ENCODE measurements around the gene UBAC2.
A peak's percentile ranks its signal among the peaks of the same experiment; 100 is the strongest.

UBAC2 gene

DNA sequence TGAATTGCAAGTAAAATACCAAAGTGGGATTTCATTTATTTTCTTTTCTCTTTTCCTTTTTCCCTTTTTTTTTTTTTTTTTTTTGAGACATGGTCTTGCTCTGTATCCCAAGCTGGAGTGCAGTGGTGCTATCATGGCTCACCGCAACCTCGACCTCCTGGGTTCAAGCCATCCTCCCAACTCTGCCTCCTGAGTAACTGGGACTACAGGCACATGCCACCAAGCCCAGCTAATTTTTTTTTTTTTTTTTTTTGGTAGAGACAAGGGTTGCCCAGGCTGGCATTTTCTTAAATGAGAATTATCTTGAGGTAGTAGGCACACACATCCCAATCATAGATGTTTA lies 175.1 kb downstream of the UBAC2 start:
- TF ChIP-seq, protein P1, sequence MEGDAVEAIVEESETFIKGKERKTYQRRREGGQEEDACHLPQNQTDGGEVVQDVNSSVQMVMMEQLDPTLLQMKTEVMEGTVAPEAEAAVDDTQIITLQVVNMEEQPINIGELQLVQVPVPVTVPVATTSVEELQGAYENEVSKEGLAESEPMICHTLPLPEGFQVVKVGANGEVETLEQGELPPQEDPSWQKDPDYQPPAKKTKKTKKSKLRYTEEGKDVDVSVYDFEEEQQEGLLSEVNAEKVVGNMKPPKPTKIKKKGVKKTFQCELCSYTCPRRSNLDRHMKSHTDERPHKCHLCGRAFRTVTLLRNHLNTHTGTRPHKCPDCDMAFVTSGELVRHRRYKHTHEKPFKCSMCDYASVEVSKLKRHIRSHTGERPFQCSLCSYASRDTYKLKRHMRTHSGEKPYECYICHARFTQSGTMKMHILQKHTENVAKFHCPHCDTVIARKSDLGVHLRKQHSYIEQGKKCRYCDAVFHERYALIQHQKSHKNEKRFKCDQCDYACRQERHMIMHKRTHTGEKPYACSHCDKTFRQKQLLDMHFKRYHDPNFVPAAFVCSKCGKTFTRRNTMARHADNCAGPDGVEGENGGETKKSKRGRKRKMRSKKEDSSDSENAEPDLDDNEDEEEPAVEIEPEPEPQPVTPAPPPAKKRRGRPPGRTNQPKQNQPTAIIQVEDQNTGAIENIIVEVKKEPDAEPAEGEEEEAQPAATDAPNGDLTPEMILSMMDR (IDR thresholded peaks at IDR 0.05) = no peak
- Histone ChIP-seq H3K4me3 (no peak overlapping the region), H3K27ac (no peak overlapping the region)
- no peak for DNase-seq (ENCODE audit: low spot score)

DNA sequence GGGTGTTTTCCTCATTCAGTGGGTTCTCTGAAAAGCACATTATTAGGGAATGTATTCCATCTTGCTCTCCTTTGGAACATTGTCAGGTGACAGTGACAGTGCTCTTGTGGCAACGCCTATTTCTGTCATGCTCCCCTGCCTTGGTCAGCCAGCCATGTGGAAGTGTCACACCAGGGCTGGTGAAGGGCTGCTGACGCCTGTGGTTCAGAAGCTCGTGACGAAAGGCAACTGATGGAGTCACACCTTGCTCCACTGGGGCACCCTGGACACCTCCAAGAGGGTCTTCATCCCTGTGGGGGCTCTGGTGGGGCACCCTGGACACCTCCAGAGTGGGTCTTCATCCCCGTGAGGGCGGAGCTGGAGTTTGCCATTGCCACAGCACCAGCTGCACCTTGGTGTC lies 175.5 kb downstream of the UBAC2 start:
- peak; percentile 70 for DNase-seq (ENCODE audit: low spot score)
- TF ChIP-seq, protein P1 (IDR thresholded peaks at IDR 0.05) = no peak
- peak overlapping the region in 1 of 2 donors; percentile 25 for H3K27ac ChIP-seq
- H3K4me3 ChIP-seq = no peak overlapping the region

DNA sequence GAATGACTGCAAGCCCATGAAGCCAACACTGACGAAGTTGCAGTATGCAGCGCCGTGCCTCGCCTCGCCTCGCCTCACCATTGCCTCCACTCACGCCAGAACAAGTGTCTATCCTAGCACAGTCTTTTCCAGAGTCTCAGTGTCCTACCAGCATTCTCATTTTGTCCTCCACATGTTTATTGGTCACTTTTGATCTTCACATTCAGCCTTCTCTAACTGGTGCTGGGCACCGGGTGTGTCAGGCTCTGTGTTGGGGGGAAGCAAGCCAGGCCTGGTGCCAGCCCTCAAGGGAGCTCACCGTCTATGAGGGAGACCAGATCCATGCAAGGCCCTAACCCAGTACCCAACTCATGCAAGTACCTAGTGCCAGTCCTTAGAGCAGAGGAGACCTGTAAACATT lies 176.3 kb downstream of the UBAC2 start:
- TF ChIP-seq, protein P1 (IDR thresholded peaks at IDR 0.05) = no peak
- H3K4me3 ChIP-seq = no peak overlapping the region
- H3K27ac ChIP-seq = no peak overlapping the region
- no peak for DNase-seq (ENCODE audit: low spot score)

DNA sequence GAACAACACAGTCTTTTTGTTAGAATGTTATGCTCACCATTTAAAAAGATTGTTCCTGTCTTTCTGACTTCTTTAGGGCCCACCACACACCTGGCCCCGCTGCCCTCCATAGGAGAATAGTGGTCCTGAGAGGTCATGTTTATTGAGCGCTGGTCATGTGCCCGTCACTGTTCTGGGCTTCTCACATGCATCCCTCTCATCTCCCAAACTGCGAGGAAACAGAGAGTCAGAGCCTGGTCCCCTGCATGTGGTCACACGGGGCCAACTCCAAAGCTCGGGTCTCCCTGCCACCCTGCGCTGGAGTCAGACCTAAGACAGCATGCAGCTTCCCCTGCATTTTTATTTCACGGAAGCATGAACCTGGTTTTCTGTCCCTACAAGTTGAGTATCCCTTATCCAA lies 177.0 kb downstream of the UBAC2 start:
- no peak overlapping the region for H3K4me3 ChIP-seq
- no peak overlapping the region for H3K27ac ChIP-seq
- TF ChIP-seq, protein P1 (IDR thresholded peaks at IDR 0.05) = no peak
- DNase-seq (ENCODE audit: low spot score) = peak; percentile 64

DNA sequence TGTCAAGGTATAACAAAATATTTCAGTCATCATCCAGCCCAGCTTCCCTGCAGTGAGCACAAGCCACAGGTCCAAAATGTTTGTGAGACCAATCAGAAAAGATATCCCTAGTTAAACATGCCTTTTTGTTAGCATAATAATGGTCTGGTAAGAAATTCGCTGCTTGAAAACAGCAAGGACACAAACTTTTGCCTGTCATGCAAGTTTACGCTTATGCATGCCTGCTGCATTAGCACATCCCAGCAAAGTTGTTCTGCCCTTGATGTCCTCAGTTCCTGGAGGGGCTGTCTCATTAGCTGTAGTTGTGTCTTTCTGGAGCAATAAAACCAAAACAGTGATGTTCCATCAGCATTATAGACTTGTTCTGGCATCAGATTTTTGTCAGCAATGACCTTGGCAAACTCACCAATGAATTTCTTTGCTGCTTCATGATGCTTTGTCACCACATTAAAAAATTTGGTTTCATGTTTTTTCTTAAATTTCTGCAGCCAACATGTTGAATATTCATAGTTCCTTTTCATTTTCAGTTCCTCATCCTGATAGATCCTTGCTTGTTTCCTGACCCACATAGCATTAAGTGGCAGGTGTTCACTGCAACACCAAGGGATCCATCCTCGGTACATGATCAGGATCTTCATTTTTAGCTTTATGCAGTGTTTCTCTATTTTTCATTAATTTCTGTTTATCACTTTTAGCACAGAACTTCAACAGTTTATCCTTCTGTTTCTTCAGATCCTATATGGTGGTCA lies 178.5 kb downstream of the UBAC2 start:
- no peak for DNase-seq (ENCODE audit: low spot score)
- no peak overlapping the region for H3K27ac ChIP-seq

DNA sequence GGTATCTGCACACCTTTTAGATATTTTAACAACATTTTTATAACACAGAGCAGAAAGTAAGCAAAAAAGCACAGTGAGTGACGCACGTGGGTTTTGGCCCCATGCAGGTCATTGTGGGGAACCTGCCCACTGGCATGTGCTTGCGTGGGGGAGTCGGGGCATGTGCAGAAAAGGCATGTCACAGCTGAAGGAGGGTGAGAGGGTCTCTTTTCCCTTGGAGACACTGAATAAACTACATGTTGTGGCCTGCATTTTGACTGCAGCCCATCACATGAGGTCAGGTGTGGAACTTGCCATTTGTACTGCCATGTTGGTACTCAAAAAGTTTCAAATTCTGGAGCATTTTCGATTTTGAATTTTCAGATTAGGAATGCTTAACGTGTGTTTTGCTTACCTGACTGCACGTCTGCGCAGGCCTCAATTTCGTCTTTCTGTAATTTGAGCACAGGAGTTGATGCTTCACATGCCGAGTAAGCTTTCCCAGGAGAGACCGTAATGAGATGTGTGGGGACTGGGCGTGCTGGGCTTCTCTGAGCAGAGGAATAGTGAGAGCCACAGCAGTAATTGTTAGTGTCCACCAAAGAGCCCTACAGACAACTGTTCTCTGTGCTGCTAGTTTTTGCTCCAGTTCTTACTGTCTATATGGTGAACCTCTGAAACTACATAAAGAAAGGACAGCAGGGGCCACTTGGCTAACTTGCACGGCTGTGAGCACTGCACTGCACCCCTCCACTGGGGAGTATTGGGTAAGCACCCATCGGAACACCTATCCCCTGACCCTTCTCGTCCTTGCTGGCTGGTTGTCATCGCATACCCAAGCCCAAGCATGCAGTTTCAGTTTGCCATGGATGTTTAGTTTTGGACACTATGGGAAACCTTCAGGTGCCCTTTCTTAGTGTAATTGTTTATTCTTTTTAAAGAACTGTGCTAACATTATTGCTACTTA lies 179.5 kb downstream of the UBAC2 start:
- no peak overlapping the region for H3K27ac ChIP-seq
- DNase-seq (ENCODE audit: low spot score) = peak; percentile 38
- TF ChIP-seq, protein P1 (IDR thresholded peaks at IDR 0.05) = no peak
- H3K4me3 ChIP-seq = no peak overlapping the region

More for the DNA sequence above, 178.5 kb downstream of the UBAC2 start:
- TF ChIP-seq, protein P1 (IDR thresholded peaks at IDR 0.05) = no peak
- no peak overlapping the region for H3K4me3 ChIP-seq

Data from coronary artery (tissue), 2 donors.